ENCODE measurements around the gene EID2. TPM values are rescaled to one million over a fixed set of nuclear protein-coding genes. Genes with fewer than 3 reads are reported as not detected.

The EID2 gene
- total and polyA plus RNA-seq, 2 donors (not counting 3 experiments of a cell fraction or from before 2014, with no cell fraction given), result 6.6 to 17.4 TPM

DNA sequence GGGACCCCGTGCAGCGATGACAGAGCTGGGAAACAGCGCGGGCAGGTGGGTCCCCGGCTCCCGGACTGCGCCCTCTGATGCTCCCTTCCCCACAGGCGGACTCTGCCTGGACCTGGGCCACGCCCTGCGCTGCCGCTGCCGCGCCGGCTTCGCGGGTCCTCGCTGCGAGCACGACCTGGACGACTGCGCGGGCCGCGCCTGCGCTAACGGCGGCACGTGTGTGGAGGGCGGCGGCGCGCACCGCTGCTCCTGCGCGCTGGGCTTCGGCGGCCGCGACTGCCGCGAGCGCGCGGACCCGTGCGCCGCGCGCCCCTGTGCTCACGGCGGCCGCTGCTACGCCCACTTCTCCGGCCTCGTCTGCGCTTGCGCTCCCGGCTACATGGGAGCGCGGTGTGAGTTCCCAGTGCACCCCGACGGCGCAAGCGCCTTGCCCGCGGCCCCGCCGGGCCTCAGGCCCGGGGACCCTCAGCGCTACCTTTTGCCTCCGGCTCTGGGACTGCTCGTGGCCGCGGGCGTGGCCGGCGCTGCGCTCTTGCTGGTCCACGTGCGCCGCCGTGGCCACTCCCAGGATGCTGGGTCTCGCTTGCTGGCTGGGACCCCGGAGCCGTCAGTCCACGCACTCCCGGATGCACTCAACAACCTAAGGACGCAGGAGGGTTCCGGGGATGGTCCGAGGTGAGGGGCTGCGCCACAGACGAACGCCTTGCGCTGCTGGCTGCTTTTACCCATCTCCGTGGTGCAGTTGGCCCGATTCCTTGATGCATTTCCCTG is 32.8 kb downstream of the EID2 start:
- Histone ChIP-seq H3K79me2 (ENCODE audit: control insufficient read depth, insufficient read depth, low read length) (no peaks in the 10 kb centered on the region), H4K20me1 (replicated peaks; ENCODE audit: control insufficient read depth, extremely low read depth, insufficient read depth, low read length) (no peaks in the 10 kb centered on the region), H3K4me3 (replicated peaks in 1 of 3; ENCODE audit: insufficient read depth in 1 of 3, low read depth in 1 of 3, low read length in 3 of 3) (peak overlapping the region in 2 of 3 experiments; percentile 20 to 45), H3K4me2 (ENCODE audit: insufficient read depth, low read length) (peak overlapping the region; percentile 58), H3K4me1 (ENCODE audit: control insufficient read depth, extremely low read depth, insufficient read depth, low read length) (peaks cover 4% of the 10 kb centered on the region), H3K36me3 (ENCODE audit: control insufficient read depth in 2 of 2, extremely low read depth in 1 of 2, insufficient read depth in 2 of 2, low read length in 2 of 2) (no peaks in the 10 kb centered on the region), H3K27me3 (ENCODE audit: control insufficient read depth in 2 of 2, insufficient read depth in 2 of 2, low read length in 2 of 2) (peaks cover 8 to 13% of the 10 kb centered on the region in 2 experiments), H3K9ac (replicated peaks; ENCODE audit: extremely low read depth, insufficient read depth, low read length) (no peak overlapping the region), H3K27ac (ENCODE audit: insufficient read depth, low read depth, low read length) (no peak overlapping the region), H3K9me1 (replicated peaks; ENCODE audit: control insufficient read depth, extremely low read depth, insufficient read depth, low read length) (no peaks in the 10 kb centered on the region), H3K9me3 (replicated peaks; ENCODE audit: control insufficient read depth, insufficient read depth, low read length) (no peaks in the 10 kb centered on the region), H2AFZ (ENCODE audit: low read depth, low read length) (peak overlapping the region; percentile 90)
- intact Hi-C loops (cut with micrococcal nuclease), result no loop called here
- ChIA-PET POLR2A (no interaction called here), CTCF (interaction anchor here (1.5 kb wide), 1 partner anchor 25 kb away, joined by 3 read pairs; the partner anchor contains the start of gene EID2B)
- FAIRE-seq (peak; percentile 43), DNase-seq (ENCODE audit: low read depth, low spot score) (peak; percentile 69)
- BruUV-seq (replicated peaks), result no TSS peak
- TF ChIP-seq POLR2A (IDR thresholded peaks at IDR 0.05; ENCODE audit: low read depth, low read length), result no peak
- no peak for TF ChIP-seq MYC (IDR thresholded peaks at IDR 0.05; ENCODE audit: low read depth, low read length)
- TF ChIP-seq POLR2AphosphoS5 (IDR thresholded peaks at IDR 0.05; ENCODE audit: insufficient read depth, low read depth, low read length), result peak; percentile 52
- no peak for TF ChIP-seq GATA2 (IDR thresholded peaks at IDR 0.05; ENCODE audit: insufficient read depth, insufficient read length, low read depth, low read length)
- peak; percentile 40 for TF ChIP-seq EZH2 (IDR thresholded peaks at IDR 0.05; ENCODE audit: borderline replicate concordance, low read depth, low read length, severe bottlenecking)
- TF ChIP-seq, protein P1, sequence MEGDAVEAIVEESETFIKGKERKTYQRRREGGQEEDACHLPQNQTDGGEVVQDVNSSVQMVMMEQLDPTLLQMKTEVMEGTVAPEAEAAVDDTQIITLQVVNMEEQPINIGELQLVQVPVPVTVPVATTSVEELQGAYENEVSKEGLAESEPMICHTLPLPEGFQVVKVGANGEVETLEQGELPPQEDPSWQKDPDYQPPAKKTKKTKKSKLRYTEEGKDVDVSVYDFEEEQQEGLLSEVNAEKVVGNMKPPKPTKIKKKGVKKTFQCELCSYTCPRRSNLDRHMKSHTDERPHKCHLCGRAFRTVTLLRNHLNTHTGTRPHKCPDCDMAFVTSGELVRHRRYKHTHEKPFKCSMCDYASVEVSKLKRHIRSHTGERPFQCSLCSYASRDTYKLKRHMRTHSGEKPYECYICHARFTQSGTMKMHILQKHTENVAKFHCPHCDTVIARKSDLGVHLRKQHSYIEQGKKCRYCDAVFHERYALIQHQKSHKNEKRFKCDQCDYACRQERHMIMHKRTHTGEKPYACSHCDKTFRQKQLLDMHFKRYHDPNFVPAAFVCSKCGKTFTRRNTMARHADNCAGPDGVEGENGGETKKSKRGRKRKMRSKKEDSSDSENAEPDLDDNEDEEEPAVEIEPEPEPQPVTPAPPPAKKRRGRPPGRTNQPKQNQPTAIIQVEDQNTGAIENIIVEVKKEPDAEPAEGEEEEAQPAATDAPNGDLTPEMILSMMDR (IDR thresholded peaks at IDR 0.05; ENCODE audit: extremely low read depth in 1 of 2, insufficient read depth in 1 of 2, low read depth in 1 of 2, low read length in 2 of 2), result no peak
- no peak for TF ChIP-seq FOS (IDR thresholded peaks at IDR 0.05; ENCODE audit: borderline replicate concordance, insufficient read depth, low read length)
- TF ChIP-seq, protein P2, sequence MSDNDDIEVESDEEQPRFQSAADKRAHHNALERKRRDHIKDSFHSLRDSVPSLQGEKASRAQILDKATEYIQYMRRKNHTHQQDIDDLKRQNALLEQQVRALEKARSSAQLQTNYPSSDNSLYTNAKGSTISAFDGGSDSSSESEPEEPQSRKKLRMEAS (IDR thresholded peaks at IDR 0.05; ENCODE audit: insufficient read depth, insufficient read length), result peak; percentile 74
- TF ChIP-seq JUN (IDR thresholded peaks at IDR 0.05; ENCODE audit: borderline replicate concordance, insufficient read depth, insufficient read length, low read depth), result no peak
- dilution Hi-C loops (cut with MboI; ENCODE audit: extremely low pct_ligation_motif_present, low sequenced_read_pairs), result no loop called here
